Spleen (tissue), 11 donors: ENCODE results near the gene OXGR1. TPM values are rescaled to one million over a fixed set of nuclear protein-coding genes. Genes with fewer than 3 reads are reported as not detected.
"Not testable (repeated sequence)": the region's sequence is repeated elsewhere in the genome, so short reads cannot be mapped to it uniquely, and the experiment has no call there.

ENCODE experiments used
- DNase-seq: peaks from one replicate; pipeline ENCODE4 v3.0.0-alpha.2; 2020
- H3K27ac ChIP-seq, 8 donors: fragments of 200-600 bp; sonication (generic) in 7 of 8; 1 replicate in 4 of 8; 2 replicates in 4 of 8; pipeline versions ENCODE4 v1.5.0 to v1.8.0; 2016 to 2021; ENCODE audit warnings: inconsistent platforms in 4 of 8, mild to moderate bottlenecking in 4 of 8, moderate library complexity in 1 of 8
- H3K27me3 ChIP-seq, 7 donors: fragments of 200-600 bp; sonication (generic) in 6 of 7; replicated peaks in 1 of 7; 1 replicate in 4 of 7; 2 replicates in 3 of 7; pipeline versions ENCODE4 v1.5.0 to v1.8.0; 2016 to 2021; ENCODE audit warnings: inconsistent platforms in 3 of 7, mild to moderate bottlenecking in 1 of 7
- H3K36me3 ChIP-seq, 6 donors: fragments of 200-600 bp; sonication (generic) in 5 of 6; 1 replicate in 4 of 6; 2 replicates in 2 of 6; pipeline versions ENCODE4 v1.5.0 to v1.8.0; 2016 to 2021; ENCODE audit warnings: inconsistent platforms in 2 of 6
- H3K4me1 ChIP-seq, 6 donors: fragments of 200-600 bp; sonication (generic) in 5 of 6; 1 replicate in 3 of 6; 2 replicates in 3 of 6; pipeline versions ENCODE4 v1.5.0 to v1.8.0; 2016 to 2021; ENCODE audit warnings: inconsistent platforms in 3 of 6
- H3K4me3 ChIP-seq, 8 donors: fragments of 200-600 bp; sonication (generic) in 7 of 8; 1 replicate in 4 of 8; 2 replicates in 4 of 8; pipeline versions ENCODE4 v1.5.0 to v1.8.0; 2016 to 2021; ENCODE audit warnings: inconsistent platforms in 4 of 8, mild to moderate bottlenecking in 4 of 8, moderate library complexity in 2 of 8
- H3K9me3 ChIP-seq, 8 donors: fragments of 200-600 bp; sonication (generic) in 7 of 8; 1 replicate in 4 of 8; 2 replicates in 4 of 8; pipeline versions ENCODE4 v1.5.0 to v1.8.0; 2016 to 2021; ENCODE audit warnings: inconsistent platforms in 4 of 8
- CTCF ChIP-seq, 11 experiments: fragments of 200-600 bp in 7 of 11; fragments of 450-650 bp in 4 of 11; sonication (generic) in 4 of 11; IDR thresholded peaks in 8 of 11; conservative IDR thresholded peaks in 3 of 11; 1 replicate in 7 of 11; 2 replicates in 4 of 11; pipeline versions ENCODE4 v1.4.0 to v1.8.0; 2016 to 2021; ENCODE audit warnings: antibody characterized with exemption in 11 of 11, inconsistent platforms in 4 of 11, mild to moderate bottlenecking in 1 of 11
- POLR2A ChIP-seq, 3 donors: fragments of 450-650 bp; IDR thresholded peaks; one replicate each; pipeline ENCODE4 v1.5.1; 2017; ENCODE audit warnings: antibody characterized with exemption in 3 of 3, mild to moderate bottlenecking in 1 of 3
- POLR2AphosphoS5 ChIP-seq, 3 donors: sonication (generic); formaldehyde crosslinking; IDR thresholded peaks; one replicate each; pipeline ENCODE4 v1.5.1; 2017; ENCODE audit warnings: antibody characterized with exemption in 3 of 3
- WGBS, 5 donors: extraction: QIAGEN DNeasy Blood & Tissue Kit in 3 of 5; methylation state at CpG; one replicate each; pipeline versions ENCODE4 v1.1.5 to v1.1.7; 2013 to 2018; 5-methylcytosine and 5-hydroxymethylcytosine counted together
- intact Hi-C: fragments of 100-400 bp; cut with DNase I; formaldehyde crosslinking; loops from one replicate; pipeline ENCODE4 v1.15.0; 2023; ENCODE audit warnings: low total_unique reads
- polyA plus RNA-seq, 3 donors: library from polyadenylated mRNA; stranded (reverse); fragments of 200-250 nt; gene quantifications; one replicate each; pipeline ENCODE4 v1.2.1, GENCODE V29; 2013
- total RNA-seq, 7 donors: library from RNA; depleted of rRNA in 3 of 7; stranded (reverse); fragments of >200 nt in 3 of 7; fragmentation: NEBNext Ultra II Directional in 4 of 7; extraction: Animal tissue kit (Norgen Biotek cat#: 25700) in 4 of 7; gene quantifications; one replicate each; pipeline versions ENCODE4 v1.1.0 to v1.2.1, GENCODE V29; 2016 to 2021
- donor health status: healthy with polysubstance abuse.
- donor health status: DM: no; HTN: no; CAD: no; lungs with moderate emphysema.
- donor health status: DM: no; HTN: no; CAD: no.
- donor health status: Bipolar disorder and iron deficiency.
- donor health status: healthy.
- donor health status: DM: no; HTN: no; CAD: no.
- donor health status: DM: yes; HTN: yes; CAD: no.

OXGR1 gene
- total and polyA plus RNA-seq, 10 donors, result 0.03 to 0.85 (median 0.32) TPM; not detected in 3

- Histone ChIP-seq H3K27me3 (no peaks in the 10 kb centered on the region), H3K36me3 (no peaks in the 10 kb centered on the region), H3K4me1 (peaks cover 4 to 26% (median 14%) of the 10 kb centered on the region in 6 donors), H3K27ac (peak overlapping the region; percentile 36 to 81 (median 74)), H3K9me3 (peaks cover 0 to 8% (median 0%) of the 10 kb centered on the region in 8 donors), H3K4me3 (peak overlapping the region in 1 of 8 donors; percentile 38)
- 22 to 45% (median 28%) methylated on average over 6 of the region's 6 CpGs for WGBS, 5 donors
- peak; percentile 81 for DNase-seq
- intact Hi-C loops, result no loop called here
- TF ChIP-seq POLR2AphosphoS5 (IDR thresholded peaks at IDR 0.05), result peak in 2 of 3 donors; percentile 60 to 82
- TF ChIP-seq CTCF (IDR thresholded peaks at IDR 0.05 in 8 of 11, conservative IDR thresholded peaks at IDR 0.05 in 3 of 11), result peak in 8 of 11 experiments; percentile 15 to 41 (median 32)
- peak in 1 of 3 donors; percentile 10 for TF ChIP-seq POLR2A (IDR thresholded peaks at IDR 0.05)
Measured at GRCh38 chr13:96984051-96984508, 10.2 kb downstream of the OXGR1 start.

- Histone ChIP-seq H3K36me3 (no peaks in the 10 kb centered on the region), H3K9me3 (peaks cover 0 to 11% (median 3%) of the 10 kb centered on the region in 8 donors), H3K4me3 (no peak overlapping the region), H3K4me1 (peaks cover 4 to 26% (median 14%) of the 10 kb centered on the region in 6 donors), H3K27ac (peak overlapping the region; percentile 42 to 81 (median 74)), H3K27me3 (no peaks in the 10 kb centered on the region)
- intact Hi-C loops, result no loop called here
- WGBS, 5 donors, result 2 to 11% (median 7%) methylated on average over 2 of the region's 2 CpGs
- peak in 1 of 3 donors; percentile 53 for TF ChIP-seq POLR2AphosphoS5 (IDR thresholded peaks at IDR 0.05)
- TF ChIP-seq POLR2A (IDR thresholded peaks at IDR 0.05), result no peak
- DNase-seq, result no peak
Measured at GRCh38 chr13:96982672-96983071, 11.6 kb downstream of the OXGR1 start.

GRCh38 chr13:96979861-96980260 is 14.4 kb downstream of the OXGR1 start:
- peaks cover 4 to 26% (median 14%) of the 10 kb centered on the region in 6 donors for H3K4me1 ChIP-seq
- peaks cover 0 to 24% (median 15%) of the 10 kb centered on the region in 8 donors for H3K9me3 ChIP-seq
- H3K36me3 ChIP-seq, intact Hi-C loops, H3K27me3 ChIP-seq, H3K27ac ChIP-seq, DNase-seq, H3K4me3 ChIP-seq: not testable (repeated sequence)
- WGBS, 5 donors, result 88 to 100% (median 98%) methylated on average over 1 of the region's 1 CpG

GRCh38 chr13:96968027-96968426 is 26.2 kb downstream of the OXGR1 start:
- peaks cover 4 to 74% (median 58%) of the 10 kb centered on the region in 8 donors for H3K9me3 ChIP-seq
- H3K27me3 ChIP-seq, result no peaks in the 10 kb centered on the region
- intact Hi-C loops, result no loop called here
- no peak overlapping the region for H3K4me3 ChIP-seq
- 81 to 93% (median 83%) methylated on average over 2 of the region's 2 CpGs for WGBS, 5 donors
- H3K27ac ChIP-seq, result no peak overlapping the region
- TF ChIP-seq POLR2AphosphoS5 (IDR thresholded peaks at IDR 0.05), result no peak
- TF ChIP-seq CTCF (IDR thresholded peaks at IDR 0.05 in 8 of 11, conservative IDR thresholded peaks at IDR 0.05 in 3 of 11), result no peak
- no peak for TF ChIP-seq POLR2A (IDR thresholded peaks at IDR 0.05)
- H3K4me1 ChIP-seq, result no peaks in the 10 kb centered on the region
- DNase-seq, result no peak
- H3K36me3 ChIP-seq, result no peaks in the 10 kb centered on the region

GRCh38 chr13:96967248-96967745 is 27.0 kb downstream of the OXGR1 start:
- no peak for TF ChIP-seq POLR2A (IDR thresholded peaks at IDR 0.05)
- TF ChIP-seq POLR2AphosphoS5 (IDR thresholded peaks at IDR 0.05), result no peak
- no peak for TF ChIP-seq CTCF (IDR thresholded peaks at IDR 0.05 in 8 of 11, conservative IDR thresholded peaks at IDR 0.05 in 3 of 11)
- no peak for DNase-seq
- Histone ChIP-seq H3K9me3 (peaks cover 4 to 74% (median 58%) of the 10 kb centered on the region in 8 donors), H3K27ac (no peak overlapping the region), H3K27me3 (no peaks in the 10 kb centered on the region), H3K36me3 (no peaks in the 10 kb centered on the region), H3K4me3 (no peak overlapping the region), H3K4me1 (no peaks in the 10 kb centered on the region)
- 78 to 89% (median 87%) methylated on average over 12 of the region's 12 CpGs for WGBS, 5 donors
- intact Hi-C loops, result no loop called here
